ENCODE measurements around the gene NOXA1. TPM values are rescaled to one million over a fixed set of nuclear protein-coding genes. Genes with fewer than 3 reads are reported as not detected.
"Not testable (repeated sequence)": the region's sequence is repeated elsewhere in the genome, so short reads cannot be mapped to it uniquely, and the experiment has no call there.

Gene NOXA1
- total RNA-seq, 1 donor from 2014 or later, result 0.30 TPM

DNA sequence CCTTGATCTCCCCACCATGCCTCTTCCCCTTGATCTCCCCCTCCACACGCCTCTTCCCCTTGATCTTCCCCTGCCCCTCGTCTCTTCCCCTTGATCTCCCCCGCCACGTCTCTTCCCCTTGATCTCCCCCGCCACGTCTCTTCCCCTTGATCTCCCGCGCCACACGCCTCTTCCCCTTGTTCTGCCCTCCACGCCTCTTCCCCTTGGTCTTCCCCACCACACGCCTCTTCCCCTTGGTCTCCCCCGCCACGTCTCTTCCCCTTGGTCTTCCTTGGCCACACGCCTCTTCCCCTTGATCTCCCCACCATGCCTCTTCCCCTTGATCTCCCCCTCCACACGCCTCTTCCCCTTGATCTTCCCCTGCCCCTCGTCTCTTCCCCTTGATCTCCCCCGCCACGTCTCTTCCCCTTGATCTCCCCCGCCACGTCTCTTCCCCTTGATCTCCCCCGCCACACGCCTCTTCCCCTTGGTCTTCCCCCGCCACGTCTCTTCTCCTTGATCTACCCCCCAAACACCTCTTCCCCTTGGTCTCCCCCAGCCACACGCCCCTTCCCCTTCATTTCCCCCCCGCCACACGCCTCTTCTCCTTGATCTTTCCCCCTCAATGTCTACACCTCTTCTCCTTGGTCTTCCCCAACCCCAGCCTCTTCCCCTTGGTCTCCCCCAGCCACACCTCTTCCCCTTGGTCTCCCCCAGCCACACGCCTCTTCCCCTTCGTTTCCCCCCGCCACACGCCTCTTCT, 28.2 kb downstream of the NOXA1 start:
- H3K27ac Mint-ChIP-seq, DNase-seq, H3K9me3 Mint-ChIP-seq, H3K27me3 Mint-ChIP-seq, H3K4me3 Mint-ChIP-seq: not testable (repeated sequence)
- peaks cover 31% of the 10 kb centered on the region for H3K36me3 Mint-ChIP-seq (ENCODE audit: low read depth)
- intact Hi-C loops (cut with micrococcal nuclease), result loop anchor here (5.0 to 10.0 kb wide), 2 partner anchors 657 to 969 kb away; partner anchors contain the start of genes CCDC183, SEC16A and TMEM141
- H3K4me1 Mint-ChIP-seq, result peaks cover 21% of the 10 kb centered on the region

DNA sequence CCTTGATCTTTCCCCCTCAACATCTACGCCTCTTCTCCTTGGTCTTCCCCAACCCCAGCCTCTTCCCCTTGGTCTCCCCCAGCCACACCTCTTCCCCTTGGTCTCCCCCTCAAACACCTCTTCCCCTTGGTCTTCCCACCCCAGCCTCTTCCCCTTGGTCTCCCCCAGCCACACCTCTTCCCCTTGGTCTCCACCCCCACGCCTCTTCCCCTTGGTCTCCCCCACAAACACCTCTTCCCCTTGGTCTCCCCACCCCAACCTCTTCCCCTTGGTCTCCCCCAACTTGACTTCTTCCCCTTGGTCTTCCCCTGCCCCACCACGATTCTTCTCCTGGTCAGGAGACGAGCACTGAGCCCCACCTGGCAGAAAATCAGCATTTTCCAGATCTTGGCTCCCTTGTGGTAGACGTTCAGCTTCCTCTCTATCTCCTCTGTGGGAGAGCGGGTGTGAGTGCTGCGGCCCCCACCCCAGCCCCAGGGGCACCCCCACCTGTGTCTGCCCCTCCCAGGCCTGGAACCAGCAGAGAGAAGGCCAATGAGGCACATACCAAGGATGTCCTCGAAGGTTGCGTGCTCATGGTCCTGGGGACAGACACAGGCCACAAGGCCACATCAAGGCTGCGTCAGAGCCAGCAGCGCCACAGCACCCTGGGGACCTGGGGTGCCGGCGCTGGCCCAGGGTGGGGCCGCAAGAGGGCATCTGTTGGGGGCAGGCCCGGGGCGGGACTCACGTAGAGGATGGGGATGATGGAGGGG, 29.0 kb downstream of the NOXA1 start:
- Mint-ChIP-seq H3K27me3 (no peaks in the 10 kb centered on the region), H3K4me3 (peak overlapping the region; percentile 52), H3K36me3 (ENCODE audit: low read depth) (peaks cover 34% of the 10 kb centered on the region), H3K27ac (peak overlapping the region; percentile 19), H3K4me1 (peaks cover 25% of the 10 kb centered on the region), H3K9me3 (no peaks in the 10 kb centered on the region)
- DNase-seq, result peak; percentile 58
- intact Hi-C loops (cut with micrococcal nuclease), result loop anchor here (5.0 to 10.0 kb wide), 2 partner anchors 657 to 970 kb away; partner anchors contain the start of genes CCDC183, SEC16A and TMEM141

DNA sequence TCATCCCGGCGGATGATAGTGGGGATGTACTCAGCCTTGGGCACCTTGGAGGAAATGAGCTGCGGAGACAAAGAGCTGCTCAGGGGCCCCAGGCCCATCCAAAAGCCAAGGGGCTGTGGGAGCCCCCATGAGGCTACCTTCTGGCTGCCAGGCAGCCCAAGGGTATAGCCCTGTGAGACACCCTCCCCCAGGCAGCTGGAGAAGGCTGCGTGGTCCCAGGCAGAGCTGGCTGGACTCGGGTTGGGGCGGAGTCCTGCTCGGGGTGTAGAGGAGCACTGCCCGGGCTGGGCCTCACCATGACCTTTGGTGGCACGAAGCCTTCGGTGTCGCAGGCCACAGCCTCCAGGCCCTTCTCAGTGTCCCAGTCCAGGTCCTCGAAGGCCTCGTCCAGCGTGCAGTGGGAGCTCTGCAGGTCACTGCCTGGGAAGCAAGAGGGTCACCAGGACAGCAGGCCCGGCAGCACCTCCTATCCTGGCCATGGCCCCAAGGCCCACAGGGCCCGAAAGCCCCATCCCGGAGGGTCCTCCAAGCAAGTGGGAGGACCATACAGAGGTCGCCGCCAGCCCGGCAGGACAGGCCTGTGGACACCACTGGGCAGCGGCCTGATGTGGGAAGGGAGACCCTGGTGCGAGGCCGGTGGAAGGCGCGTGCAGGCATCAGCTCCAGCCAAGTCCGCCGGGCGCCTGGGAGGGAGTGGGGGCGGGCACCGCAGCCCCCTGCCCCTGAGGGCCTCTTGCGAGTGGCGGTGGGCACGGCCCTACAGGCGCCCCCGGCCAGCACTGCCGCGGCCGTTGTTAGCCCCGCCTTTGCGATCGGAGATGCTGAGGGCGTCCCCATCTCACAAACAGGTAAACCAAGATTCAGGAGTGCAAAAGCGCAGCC, 29.8 kb downstream of the NOXA1 start:
- Mint-ChIP-seq H3K9me3 (no peaks in the 10 kb centered on the region), H3K27ac (no peak overlapping the region), H3K4me3 (no peak overlapping the region), H3K36me3 (ENCODE audit: low read depth) (peaks cover 34% of the 10 kb centered on the region), H3K27me3 (no peaks in the 10 kb centered on the region), H3K4me1 (peaks cover 25% of the 10 kb centered on the region)
- DNase-seq, result peak; percentile 62
- intact Hi-C loops (cut with micrococcal nuclease), result loop anchor here (5.0 to 10.0 kb wide), 2 partner anchors 658 to 971 kb away; partner anchors contain the start of genes CCDC183, SEC16A and TMEM141

DNA sequence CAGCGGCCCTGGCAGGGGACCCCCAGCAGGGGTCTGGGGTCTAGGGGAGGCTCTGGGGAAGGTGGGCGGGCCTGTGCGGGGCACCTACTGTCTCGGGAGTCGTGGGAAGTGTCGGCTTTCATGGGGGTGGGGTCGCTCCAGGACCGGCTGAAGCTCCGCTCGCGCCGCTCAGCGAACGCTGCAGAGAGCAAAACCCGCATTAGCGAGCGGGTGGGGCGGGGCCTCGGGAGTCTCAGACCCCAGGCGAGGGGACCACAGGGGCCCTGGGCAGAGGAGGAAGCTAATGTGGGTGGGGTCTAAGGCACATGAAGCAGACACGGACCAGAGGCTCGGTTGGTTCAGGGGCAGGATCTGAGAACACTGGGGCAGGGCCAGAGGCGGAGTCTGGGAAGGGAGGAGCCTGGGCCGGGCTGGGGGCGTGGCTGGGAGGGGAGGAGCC, 30.5 kb downstream of the NOXA1 start:
- H3K4me3 Mint-ChIP-seq, result peak overlapping the region; percentile 61

DNA sequence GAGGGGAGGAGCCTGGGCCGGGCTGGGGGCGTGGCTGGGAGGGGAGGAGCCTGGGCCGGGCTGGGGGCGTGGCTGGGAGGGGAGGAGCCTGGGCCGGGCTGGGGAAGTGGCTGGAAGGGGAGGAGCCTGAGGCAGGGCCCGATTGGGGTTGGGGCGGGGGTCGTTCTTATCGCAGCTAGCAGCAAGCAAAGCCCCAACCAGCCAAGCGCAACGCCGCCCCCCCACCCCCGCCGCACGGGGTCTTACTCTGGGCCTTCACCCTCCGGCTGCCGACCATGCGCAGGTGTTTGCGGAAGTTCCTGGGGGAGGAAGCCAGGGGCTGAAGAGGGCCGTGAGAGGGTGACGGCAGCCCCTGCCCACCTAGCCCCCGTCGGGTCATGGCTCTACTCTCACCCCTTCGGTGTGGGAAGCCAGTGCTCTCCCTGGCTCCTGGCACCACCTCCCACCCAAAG, 31.0 kb downstream of the NOXA1 start:
- no peak overlapping the region for H3K27ac Mint-ChIP-seq
- peak; percentile 89 for DNase-seq
- intact Hi-C loops (cut with micrococcal nuclease), result loop anchor here (5.0 to 10.0 kb wide), 2 partner anchors 659 to 972 kb away; partner anchors contain the start of genes CCDC183, SEC16A and TMEM141
- peak overlapping the region; percentile 76 for H3K4me3 Mint-ChIP-seq
- H3K36me3 Mint-ChIP-seq (ENCODE audit: low read depth), result peaks cover 33% of the 10 kb centered on the region
- no peaks in the 10 kb centered on the region for H3K27me3 Mint-ChIP-seq
- peaks cover 25% of the 10 kb centered on the region for H3K4me1 Mint-ChIP-seq
- H3K9me3 Mint-ChIP-seq, result no peaks in the 10 kb centered on the region

More for the DNA sequence above, 30.5 kb downstream of the NOXA1 start:
- intact Hi-C loops (cut with micrococcal nuclease), result loop anchor here (5.0 to 10.0 kb wide), 2 partner anchors 659 to 971 kb away; partner anchors contain the start of genes CCDC183, SEC16A and TMEM141
- no peaks in the 10 kb centered on the region for H3K27me3 Mint-ChIP-seq
- H3K9me3 Mint-ChIP-seq, result no peaks in the 10 kb centered on the region
- no peak overlapping the region for H3K27ac Mint-ChIP-seq
- peak; percentile 90 for DNase-seq
- peaks cover 34% of the 10 kb centered on the region for H3K36me3 Mint-ChIP-seq (ENCODE audit: low read depth)
- H3K4me1 Mint-ChIP-seq, result peaks cover 25% of the 10 kb centered on the region

DNA sequence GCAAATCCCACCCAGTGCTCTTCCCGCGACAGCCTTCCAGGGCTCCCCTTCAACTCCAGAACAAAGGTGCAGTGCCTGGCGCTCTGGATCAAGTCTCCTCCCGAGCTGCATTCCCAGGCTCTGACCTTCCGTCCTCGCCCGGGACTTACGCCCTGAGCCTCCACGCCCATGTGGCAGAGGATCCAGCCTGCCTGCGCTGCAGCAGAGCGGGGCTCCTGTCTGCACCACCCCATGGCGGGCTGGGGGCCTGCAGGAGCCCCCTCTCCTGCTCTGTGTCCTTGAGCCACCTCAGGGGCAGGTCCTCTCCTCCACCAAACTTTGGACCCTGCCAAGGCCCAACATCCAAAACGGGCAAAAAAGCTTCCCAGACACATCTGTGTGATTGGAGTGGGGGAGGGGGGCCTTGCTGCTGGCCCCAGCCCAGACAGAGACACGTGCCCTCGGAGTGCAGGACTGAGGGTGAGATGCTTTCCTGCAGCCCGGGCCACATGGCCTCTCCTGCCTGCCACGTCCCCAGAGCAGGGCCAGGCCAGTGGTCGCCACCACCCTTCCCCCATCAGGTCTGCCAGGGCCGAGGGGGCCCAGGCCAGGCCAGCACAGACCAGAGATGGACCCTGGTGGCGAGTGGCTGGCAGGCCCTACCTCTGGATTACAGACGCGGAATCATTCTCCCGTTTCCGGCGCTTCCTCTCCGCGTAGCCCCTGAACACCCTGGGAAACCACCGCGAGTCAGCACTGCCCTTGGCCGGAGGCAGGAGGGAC, 31.6 kb downstream of the NOXA1 start:
- intact Hi-C loops (cut with micrococcal nuclease), result loop anchor here (5.0 to 10.0 kb wide), 3 partner anchors 98 to 972 kb away; partner anchors contain the start of genes CCDC183, MRPL41, PNPLA7 and SEC16A
- H3K9me3 Mint-ChIP-seq, result no peaks in the 10 kb centered on the region

DNA sequence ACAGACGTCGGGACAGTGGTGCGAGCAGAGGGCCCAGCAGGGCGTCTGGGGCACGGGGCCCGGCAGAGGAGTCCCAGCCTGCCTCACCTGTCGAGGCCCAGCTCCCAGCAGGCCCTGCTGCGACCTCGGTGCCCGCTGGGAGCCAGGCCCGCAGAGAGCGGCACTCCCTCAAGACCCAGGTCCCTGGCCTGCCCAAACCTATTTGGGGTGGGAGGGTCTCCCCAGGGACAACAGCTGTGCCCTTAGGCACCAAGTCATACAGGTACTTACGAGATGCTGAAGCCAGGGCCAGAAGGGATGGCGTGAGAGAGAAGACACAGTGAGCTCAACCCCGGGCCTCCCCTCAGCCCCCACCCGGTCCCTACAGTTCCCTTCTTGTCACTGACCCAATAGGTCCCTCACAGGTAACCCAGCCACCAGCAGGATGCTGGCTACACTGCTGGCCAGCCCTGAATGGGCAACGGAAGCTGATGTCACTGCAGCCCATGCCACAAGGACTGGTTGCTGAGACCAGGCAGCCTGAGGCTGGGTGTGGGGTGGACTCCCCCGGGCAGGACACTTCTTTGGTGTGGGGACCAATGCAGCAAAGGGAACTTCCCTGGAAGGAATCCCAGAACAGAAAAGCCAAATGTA, 32.3 kb downstream of the NOXA1 start:
- peak overlapping the region; percentile 39 for H3K4me3 Mint-ChIP-seq
- H3K4me1 Mint-ChIP-seq, result peaks cover 25% of the 10 kb centered on the region
- H3K36me3 Mint-ChIP-seq (ENCODE audit: low read depth), result peaks cover 24% of the 10 kb centered on the region
- intact Hi-C loops (cut with micrococcal nuclease), result loop anchor here (5.0 to 10.0 kb wide), 2 partner anchors 97 to 661 kb away; partner anchors contain the start of genes CCDC183, MRPL41, PNPLA7 and TMEM141
- no peak for DNase-seq
- H3K27ac Mint-ChIP-seq, result no peak overlapping the region
- no peaks in the 10 kb centered on the region for H3K9me3 Mint-ChIP-seq
- H3K27me3 Mint-ChIP-seq, result no peaks in the 10 kb centered on the region

More for the DNA sequence above, 31.6 kb downstream of the NOXA1 start:
- DNase-seq, result no peak
- H3K4me1 Mint-ChIP-seq, result peaks cover 27% of the 10 kb centered on the region
- H3K27me3 Mint-ChIP-seq, result no peaks in the 10 kb centered on the region
- no peak overlapping the region for H3K27ac Mint-ChIP-seq
- H3K4me3 Mint-ChIP-seq, result peak overlapping the region; percentile 76
- H3K36me3 Mint-ChIP-seq (ENCODE audit: low read depth), result peaks cover 28% of the 10 kb centered on the region

DNA sequence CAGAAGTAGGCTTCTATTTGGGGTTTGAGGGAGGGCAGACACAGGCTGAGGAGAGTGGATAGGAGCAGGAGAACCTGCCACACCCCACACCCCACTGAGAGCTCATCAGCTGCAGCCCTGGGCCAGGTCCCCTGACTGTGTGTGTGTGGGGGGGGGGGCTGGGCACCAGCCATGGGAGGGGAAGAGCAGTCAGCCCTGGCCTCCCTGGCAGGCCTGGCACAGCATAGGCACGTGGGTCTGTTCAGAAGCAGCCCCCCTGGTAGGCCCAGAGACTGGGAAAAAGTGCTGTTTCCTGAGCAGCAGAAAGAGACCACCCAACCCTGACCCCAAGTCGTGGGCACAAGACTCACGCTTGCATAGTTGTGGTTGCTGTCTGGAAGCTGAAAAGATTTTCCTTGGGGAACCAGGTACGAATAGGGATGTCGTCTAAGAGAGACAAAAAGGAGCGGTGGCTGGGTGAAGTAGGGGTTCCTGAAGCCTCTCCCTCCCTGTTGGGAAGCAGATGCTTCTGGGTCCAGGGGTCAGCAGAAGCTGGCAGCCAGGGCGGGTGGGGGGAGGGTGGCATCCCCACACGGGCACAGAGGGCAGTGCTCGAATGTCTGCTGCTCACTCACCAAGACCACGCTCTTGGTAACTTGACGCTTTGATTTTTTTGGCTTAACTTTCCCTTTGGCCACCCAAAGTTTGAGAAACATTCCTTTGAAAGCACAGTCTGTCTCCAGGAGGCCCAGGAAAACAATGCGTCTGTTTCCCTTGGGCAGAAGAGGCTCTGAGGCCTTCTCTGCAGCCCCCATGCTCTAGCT, 33.1 kb downstream of the NOXA1 start:
- H3K9me3 Mint-ChIP-seq, result no peaks in the 10 kb centered on the region
- DNase-seq, result no peak
- H3K4me3 Mint-ChIP-seq, result peak overlapping the region; percentile 39
- H3K36me3 Mint-ChIP-seq (ENCODE audit: low read depth), result peaks cover 24% of the 10 kb centered on the region
- peaks cover 22% of the 10 kb centered on the region for H3K4me1 Mint-ChIP-seq
- H3K27ac Mint-ChIP-seq, result no peak overlapping the region
- no peaks in the 10 kb centered on the region for H3K27me3 Mint-ChIP-seq
- intact Hi-C loops (cut with micrococcal nuclease), result loop anchor here (5.0 to 10.0 kb wide), 2 partner anchors 96 to 661 kb away; partner anchors contain the start of genes CCDC183, MRPL41, PNPLA7 and TMEM141

DNA sequence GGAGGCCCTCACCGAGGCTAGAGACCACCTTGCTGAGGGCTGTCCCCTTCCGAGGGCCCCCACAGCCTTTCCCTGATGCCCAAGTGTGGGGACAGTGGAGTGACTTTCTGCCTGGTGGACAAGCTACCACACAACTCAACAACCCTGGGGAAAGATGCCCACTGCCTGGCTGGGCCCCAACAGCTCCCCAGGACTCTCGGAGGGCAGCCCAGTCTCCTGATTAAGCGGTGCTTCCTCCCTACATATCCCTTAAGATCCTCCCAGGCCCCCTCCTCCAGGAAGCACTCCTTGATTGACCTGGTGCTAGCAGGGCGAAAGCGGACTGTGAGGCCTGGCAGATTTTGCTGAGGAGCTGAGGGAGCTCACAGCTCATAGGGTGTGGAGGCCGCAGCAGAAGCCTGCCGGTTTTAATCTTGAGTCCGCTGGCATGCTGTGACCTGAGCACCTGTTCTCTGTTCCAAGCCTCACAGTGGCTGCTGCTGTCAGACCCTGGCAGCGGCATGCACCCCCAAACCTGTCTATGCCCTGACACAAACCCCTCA, 33.7 kb downstream of the NOXA1 start:
- H3K27ac Mint-ChIP-seq, result no peak overlapping the region
- H3K27me3 Mint-ChIP-seq, result no peaks in the 10 kb centered on the region
- H3K36me3 Mint-ChIP-seq (ENCODE audit: low read depth), result peaks cover 24% of the 10 kb centered on the region
- peak overlapping the region; percentile 39 for H3K4me3 Mint-ChIP-seq
- DNase-seq, result no peak
- H3K4me1 Mint-ChIP-seq, result peaks cover 19% of the 10 kb centered on the region
- no peaks in the 10 kb centered on the region for H3K9me3 Mint-ChIP-seq
- intact Hi-C loops (cut with micrococcal nuclease), result loop anchor here (5.0 to 10.0 kb wide), 2 partner anchors 95 to 662 kb away; partner anchors contain the start of genes CCDC183, MRPL41, PNPLA7 and TMEM141

DNA sequence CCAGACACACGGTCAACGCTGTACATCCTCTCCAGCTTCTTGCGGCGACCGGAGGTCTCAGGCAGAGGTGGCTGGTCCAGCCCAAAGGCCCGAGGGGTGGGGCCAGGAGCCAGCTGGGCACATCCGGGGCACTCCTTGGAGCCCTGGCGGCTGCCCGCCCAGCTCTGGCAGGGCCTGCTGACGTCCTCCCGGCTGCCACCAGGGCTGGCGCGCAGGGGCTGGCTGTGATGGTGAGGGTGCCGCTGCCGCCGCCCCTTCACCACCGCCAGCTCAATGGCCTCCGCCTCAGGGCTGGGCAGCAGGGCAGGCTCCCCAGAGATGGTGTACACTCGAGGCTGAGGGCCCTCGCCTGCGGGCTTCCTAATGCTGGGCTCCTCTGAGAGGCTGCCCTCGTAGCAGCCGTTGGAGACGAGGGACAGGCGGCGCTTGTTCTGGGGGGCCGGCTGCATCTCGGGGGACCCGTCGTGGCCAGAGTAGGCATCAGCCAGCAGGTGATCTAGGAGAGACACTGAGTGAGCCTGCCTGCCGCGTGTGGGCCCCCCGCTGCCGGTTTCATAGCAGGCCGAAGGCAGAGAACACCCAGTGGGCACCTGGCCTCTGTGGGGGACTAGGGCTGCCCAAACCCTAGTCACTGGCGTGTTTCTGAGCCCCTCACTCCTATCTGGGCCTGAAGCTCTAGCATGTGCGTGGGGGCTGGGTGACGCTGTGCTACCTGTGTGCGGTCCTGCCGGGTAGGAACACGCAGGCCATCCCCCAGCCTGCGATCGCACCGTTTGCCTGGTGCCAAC, 34.4 kb downstream of the NOXA1 start:
- Mint-ChIP-seq H3K9me3 (no peaks in the 10 kb centered on the region), H3K4me3 (peak overlapping the region; percentile 58), H3K27ac (peak overlapping the region; percentile 53), H3K27me3 (no peaks in the 10 kb centered on the region), H3K4me1 (peaks cover 17% of the 10 kb centered on the region), H3K36me3 (ENCODE audit: low read depth) (peaks cover 17% of the 10 kb centered on the region)
- DNase-seq, result no peak
- intact Hi-C loops (cut with micrococcal nuclease), result loop anchor here (5.0 to 10.0 kb wide), 2 partner anchors 95 to 663 kb away; partner anchors contain the start of genes CCDC183, MRPL41, PNPLA7 and TMEM141

All from activated CD4-positive, alpha-beta T cell treated with anti-CD3 and anti-CD28 coated beads, Interleukin-2, amount 10 ng/mL, durations not matched to agents 24 days and 14 days (primary cell).